Nephron progenitor cell (in vitro differentiated cells): ENCODE results near the gene TMEM109.

Source experiments
- DNase-seq: peaks from one replicate; pipeline ENCODE4 v3.0.0; 2021
- H3K27ac Mint-ChIP-seq: 2 replicates; pipeline ENCODE4 v1.8.0; 2021; ENCODE audit warnings: mild to moderate bottlenecking, moderate library complexity, mixed read lengths
- H3K27me3 Mint-ChIP-seq: 2 replicates; pipeline ENCODE4 v1.8.0; 2021; ENCODE audit warnings: mild to moderate bottlenecking, low read depth, mixed read lengths; ENCODE audit not compliant: poor library complexity
- H3K36me3 Mint-ChIP-seq: 2 replicates; pipeline ENCODE4 v1.8.0; 2021; ENCODE audit warnings: low read depth, mixed read lengths
- H3K4me1 Mint-ChIP-seq: 2 replicates; pipeline ENCODE4 v1.8.0; 2021; ENCODE audit warnings: mixed read lengths
- H3K4me3 Mint-ChIP-seq: 2 replicates; pipeline ENCODE4 v1.8.0; 2021; ENCODE audit warnings: mild to moderate bottlenecking, moderate library complexity, mixed read lengths
- H3K9me3 Mint-ChIP-seq: 2 replicates; pipeline ENCODE4 v1.8.0; 2021; ENCODE audit warnings: mild to moderate bottlenecking, moderate library complexity, mixed read lengths
- TF ChIP-seq, protein P1 (sequence below): fragments of 200-600 bp; sonication (generic); IDR thresholded peaks from 2 replicates; pipeline ENCODE4 v1.5.0; 2021; ENCODE audit warnings: antibody characterized with exemption

TMEM109 gene

GRCh38 chr11:60933416-60934123 is 19.6 kb downstream of the TMEM109 start:
- TF ChIP-seq, protein P1, sequence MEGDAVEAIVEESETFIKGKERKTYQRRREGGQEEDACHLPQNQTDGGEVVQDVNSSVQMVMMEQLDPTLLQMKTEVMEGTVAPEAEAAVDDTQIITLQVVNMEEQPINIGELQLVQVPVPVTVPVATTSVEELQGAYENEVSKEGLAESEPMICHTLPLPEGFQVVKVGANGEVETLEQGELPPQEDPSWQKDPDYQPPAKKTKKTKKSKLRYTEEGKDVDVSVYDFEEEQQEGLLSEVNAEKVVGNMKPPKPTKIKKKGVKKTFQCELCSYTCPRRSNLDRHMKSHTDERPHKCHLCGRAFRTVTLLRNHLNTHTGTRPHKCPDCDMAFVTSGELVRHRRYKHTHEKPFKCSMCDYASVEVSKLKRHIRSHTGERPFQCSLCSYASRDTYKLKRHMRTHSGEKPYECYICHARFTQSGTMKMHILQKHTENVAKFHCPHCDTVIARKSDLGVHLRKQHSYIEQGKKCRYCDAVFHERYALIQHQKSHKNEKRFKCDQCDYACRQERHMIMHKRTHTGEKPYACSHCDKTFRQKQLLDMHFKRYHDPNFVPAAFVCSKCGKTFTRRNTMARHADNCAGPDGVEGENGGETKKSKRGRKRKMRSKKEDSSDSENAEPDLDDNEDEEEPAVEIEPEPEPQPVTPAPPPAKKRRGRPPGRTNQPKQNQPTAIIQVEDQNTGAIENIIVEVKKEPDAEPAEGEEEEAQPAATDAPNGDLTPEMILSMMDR, result no peak
- H3K4me1 Mint-ChIP-seq, result peaks cover 26% of the 10 kb centered on the region
- DNase-seq, result no peak
- H3K27me3 Mint-ChIP-seq, result no peaks in the 10 kb centered on the region
- H3K9me3 Mint-ChIP-seq, result no peaks in the 10 kb centered on the region
- peaks cover 39% of the 10 kb centered on the region for H3K36me3 Mint-ChIP-seq
- no peak overlapping the region for H3K4me3 Mint-ChIP-seq
- H3K27ac Mint-ChIP-seq, result peak overlapping the region; percentile 89

GRCh38 chr11:60934124-60934789 is 20.3 kb downstream of the TMEM109 start:
- Mint-ChIP-seq H3K27me3 (no peaks in the 10 kb centered on the region), H3K4me3 (no peak overlapping the region), H3K9me3 (no peaks in the 10 kb centered on the region), H3K36me3 (peaks cover 35% of the 10 kb centered on the region), H3K27ac (peak overlapping the region; percentile 89), H3K4me1 (peaks cover 33% of the 10 kb centered on the region)
- no peak for DNase-seq
- TF ChIP-seq, protein P1, result no peak

DNA sequence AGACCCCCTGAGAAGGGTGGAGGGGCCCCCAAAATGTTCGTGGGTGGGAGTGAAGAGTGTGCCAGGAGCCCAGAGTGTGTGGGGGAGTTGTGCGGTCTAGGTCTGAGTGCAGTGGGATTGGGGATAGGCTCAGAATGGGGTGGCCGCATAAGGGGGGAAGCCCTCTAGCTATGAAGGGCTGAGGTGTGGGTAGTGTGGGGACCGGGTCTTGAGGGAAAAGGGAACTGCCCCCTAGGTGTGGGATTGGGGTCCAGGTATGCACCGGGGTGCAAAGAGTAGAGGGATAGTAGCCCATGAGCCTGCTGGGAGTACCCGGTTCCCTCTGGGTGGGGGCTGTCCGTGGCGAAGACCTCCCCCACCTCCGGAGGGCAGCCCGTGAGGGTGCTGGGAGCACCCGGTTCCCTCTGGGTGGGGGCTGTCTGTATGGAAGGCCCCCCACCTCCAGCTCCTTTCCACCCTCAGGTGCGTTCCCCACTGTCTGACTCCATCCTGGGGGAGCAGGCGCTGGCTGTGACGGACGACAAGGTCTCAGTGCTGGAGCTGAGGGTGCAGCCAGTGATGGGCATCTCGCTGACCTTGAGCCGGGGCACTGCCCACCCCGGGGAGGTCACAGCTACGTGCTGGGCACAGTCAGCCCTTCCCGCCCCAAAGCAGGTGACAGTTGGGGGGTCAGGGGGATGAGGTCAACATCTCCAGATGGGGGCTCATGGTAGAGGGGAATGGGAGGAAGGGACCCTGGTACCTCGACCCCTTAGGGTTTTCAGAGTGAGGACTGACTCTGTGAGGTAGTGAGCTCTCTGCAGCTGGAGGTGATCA is 21.0 kb downstream of the TMEM109 start:
- H3K4me1 Mint-ChIP-seq, result peaks cover 36% of the 10 kb centered on the region
- H3K27me3 Mint-ChIP-seq, result no peaks in the 10 kb centered on the region
- TF ChIP-seq, protein P1, result no peak
- peaks cover 27% of the 10 kb centered on the region for H3K36me3 Mint-ChIP-seq
- no peak overlapping the region for H3K27ac Mint-ChIP-seq
- no peaks in the 10 kb centered on the region for H3K9me3 Mint-ChIP-seq
- no peak for DNase-seq
- H3K4me3 Mint-ChIP-seq, result no peak overlapping the region

GRCh38 chr11:60935676-60936442 is 21.9 kb downstream of the TMEM109 start:
- TF ChIP-seq, protein P1, result no peak
- Mint-ChIP-seq H3K27ac (peak overlapping the region; percentile 85), H3K9me3 (no peaks in the 10 kb centered on the region), H3K36me3 (peaks cover 22% of the 10 kb centered on the region), H3K4me1 (peaks cover 36% of the 10 kb centered on the region), H3K4me3 (no peak overlapping the region), H3K27me3 (peaks cover 2% of the 10 kb centered on the region)
- DNase-seq, result no peak

DNA sequence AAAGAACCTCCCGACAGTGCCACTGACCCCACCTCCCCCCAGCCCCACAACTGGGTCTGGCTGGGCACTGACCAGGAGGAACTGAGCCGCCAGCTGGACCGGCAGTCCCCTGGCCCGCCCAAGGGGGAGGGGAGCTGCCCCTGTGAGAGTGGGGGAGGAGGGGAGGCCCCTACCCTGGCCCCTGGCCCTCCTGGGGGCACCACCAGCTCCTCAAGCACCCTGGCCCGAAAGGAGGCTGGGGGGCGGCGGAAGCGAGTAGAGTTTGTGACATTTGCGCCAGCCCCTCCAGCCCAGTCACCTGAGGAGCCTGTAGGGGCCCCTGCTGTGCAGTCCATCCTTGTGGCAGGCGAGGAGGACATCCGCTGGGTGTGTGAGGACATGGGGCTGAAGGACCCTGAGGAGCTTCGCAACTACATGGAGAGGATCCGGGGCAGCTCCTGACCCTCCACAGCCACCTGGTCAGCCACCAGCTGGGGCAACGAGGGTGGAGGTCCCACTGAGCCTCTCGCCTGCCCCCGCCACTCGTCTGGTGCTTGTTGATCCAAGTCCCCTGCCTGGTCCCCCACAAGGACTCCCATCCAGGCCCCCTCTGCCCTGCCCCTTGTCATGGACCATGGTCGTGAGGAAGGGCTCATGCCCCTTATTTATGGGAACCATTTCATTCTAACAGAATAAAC is 22.6 kb downstream of the TMEM109 start:
- Mint-ChIP-seq H3K9me3 (no peaks in the 10 kb centered on the region), H3K4me3 (no peak overlapping the region), H3K27me3 (peaks cover 5% of the 10 kb centered on the region), H3K27ac (peak overlapping the region; percentile 94), H3K4me1 (peaks cover 36% of the 10 kb centered on the region), H3K36me3 (peaks cover 24% of the 10 kb centered on the region)
- DNase-seq, result no peak
- TF ChIP-seq, protein P1, result no peak
